ENCODE data around the gene DOP1A. TPM values are rescaled to one million over a fixed set of nuclear protein-coding genes. Genes with fewer than 3 reads are reported as not detected.

DOP1A gene
- polyA plus RNA-seq, 3 donors: 2.1 to 8.9 (median 2.5) TPM

- peak overlapping the region; percentile 95 for H3K4me2 ChIP-seq (replicated peaks; ENCODE audit: extremely low read depth, low read length, poor library complexity, severe bottlenecking)
- H3K4me3 Mint-ChIP-seq: peak overlapping the region; percentile 88 to 95
- H3K9ac ChIP-seq (ENCODE audit: insufficient read depth, low read length, poor library complexity, severe bottlenecking): no peak overlapping the region
- H3K4me3 ChIP-seq (replicated peaks in 1 of 3; ENCODE audit: low read depth in 2 of 3, low read length in 3 of 3): peak overlapping the region in 1 of 3 experiments; percentile 88
- no peak for TF ChIP-seq CTCF (IDR thresholded peaks at IDR 0.05)
- H3K27me3 Mint-ChIP-seq (ENCODE audit: low read depth in 3 of 3): peaks cover 0 to 2% (median 0%) of the 10 kb centered on the region in 3 donors
- peaks cover 51% of the 10 kb centered on the region for H3K79me2 ChIP-seq (ENCODE audit: insufficient read depth, low read length)
- H3K27me3 ChIP-seq (ENCODE audit: control insufficient read depth in 2 of 2, insufficient read depth in 2 of 2, low read length in 2 of 2): no peaks in the 10 kb centered on the region
- peak overlapping the region in 5 of 7 donors; percentile 69 to 94 (median 90) for H3K27ac Mint-ChIP-seq
- 80% methylated on average over 1 of the region's 6 CpGs for WGBS (ENCODE audit: insufficient coverage)
- H3K9me3 Mint-ChIP-seq: peaks cover 0 to 2% (median 0%) of the 10 kb centered on the region in 7 donors
- H3K4me1 Mint-ChIP-seq: peaks cover 42% of the 10 kb centered on the region
- H3K9me3 ChIP-seq (replicated peaks in 1 of 2; ENCODE audit: control insufficient read depth in 1 of 2, insufficient read depth in 1 of 2, low read length in 2 of 2): no peaks in the 10 kb centered on the region
- peak overlapping the region in 1 of 2 donors; percentile 83 for H3K27ac ChIP-seq (ENCODE audit: low read depth in 1 of 2, low read length in 2 of 2)
- H4K20me1 ChIP-seq (ENCODE audit: insufficient read depth, low read length): peaks cover 3% of the 10 kb centered on the region
- H3K4me1 ChIP-seq (ENCODE audit: control insufficient read depth in 1 of 2, insufficient read depth in 2 of 2, low read length in 2 of 2): peaks cover 40 to 52% of the 10 kb centered on the region in 2 donors
- H2AFZ ChIP-seq (ENCODE audit: insufficient read depth, low read depth, low read length, poor library complexity, severe bottlenecking): peak overlapping the region; percentile 95
- intact Hi-C loops (cut with micrococcal nuclease): loop anchor here (5.0 to 10.0 kb wide), 5 partner anchors 124 to 1159 kb away; partner anchors contain the start of genes CEP162 (in 2 of the 2), IBTK (in 2 of the 2), PGM3 (in 2 of the 2) and RWDD2A (in 2 of the 2)
- no peak for DNase-seq
- H3K36me3 Mint-ChIP-seq: no peaks in the 10 kb centered on the region
- H3K36me3 ChIP-seq (replicated peaks in 1 of 2; ENCODE audit: control insufficient read depth in 1 of 2, insufficient read depth in 2 of 2, low read length in 2 of 2): no peaks in the 10 kb centered on the region
Measured at GRCh38 chr6:83068616-83069015, 1.1 kb downstream of the DOP1A start.

- intact Hi-C loops (cut with micrococcal nuclease): loop anchor here (5.0 to 10.0 kb wide), 5 partner anchors 123 to 1158 kb away; partner anchors contain the start of genes CEP162 (in 2 of the 2), IBTK (in 2 of the 2), PGM3 (in 2 of the 2) and RWDD2A (in 2 of the 2)
- Histone ChIP-seq H4K20me1 (ENCODE audit: insufficient read depth, low read length) (peaks cover 3% of the 10 kb centered on the region), H3K9me3 (replicated peaks in 1 of 2; ENCODE audit: control insufficient read depth in 1 of 2, insufficient read depth in 1 of 2, low read length in 2 of 2) (no peaks in the 10 kb centered on the region), H3K9ac (ENCODE audit: insufficient read depth, low read length, poor library complexity, severe bottlenecking) (no peak overlapping the region), H3K36me3 (replicated peaks in 1 of 2; ENCODE audit: control insufficient read depth in 1 of 2, insufficient read depth in 2 of 2, low read length in 2 of 2) (no peaks in the 10 kb centered on the region), H3K79me2 (ENCODE audit: insufficient read depth, low read length) (peaks cover 55% of the 10 kb centered on the region), H3K4me3 (replicated peaks in 1 of 3; ENCODE audit: low read depth in 2 of 3, low read length in 3 of 3) (no peak overlapping the region), H3K27ac (ENCODE audit: low read depth in 1 of 2, low read length in 2 of 2) (no peak overlapping the region), H3K4me2 (replicated peaks; ENCODE audit: extremely low read depth, low read length, poor library complexity, severe bottlenecking) (no peak overlapping the region), H2AFZ (ENCODE audit: insufficient read depth, low read depth, low read length, poor library complexity, severe bottlenecking) (no peak overlapping the region), H3K4me1 (ENCODE audit: control insufficient read depth in 1 of 2, insufficient read depth in 2 of 2, low read length in 2 of 2) (peaks cover 39 to 51% of the 10 kb centered on the region in 2 donors), H3K27me3 (ENCODE audit: control insufficient read depth in 2 of 2, insufficient read depth in 2 of 2, low read length in 2 of 2) (no peaks in the 10 kb centered on the region)
- Mint-ChIP-seq H3K4me3 (no peak overlapping the region), H3K27me3 (ENCODE audit: low read depth in 3 of 3) (no peaks in the 10 kb centered on the region), H3K36me3 (no peaks in the 10 kb centered on the region), H3K4me1 (peaks cover 43% of the 10 kb centered on the region), H3K9me3 (peaks cover 0 to 2% (median 0%) of the 10 kb centered on the region in 7 donors), H3K27ac (no peak overlapping the region)
- TF ChIP-seq CTCF (IDR thresholded peaks at IDR 0.05): no peak
- no peak for DNase-seq
Measured at GRCh38 chr6:83069633-83070032, 2.2 kb downstream of the DOP1A start.
